GM19467 (cell line): Measurements from ENCODE around the gene SMG6.

Experiments
- ATAC-seq: cut with Tn5 transposase; IDR thresholded peaks from one replicate; pipeline ENCODE4 v1.9.1; 2021; ENCODE audit warnings: mild to moderate bottlenecking, moderate library complexity; ENCODE audit not compliant: unreplicated experiment

Gene SMG6

GRCh38 chr17:2054262-2054511 lies 249.4 kb downstream of the SMG6 start:
- no peak for ATAC-seq

- ATAC-seq = no peak
Observed at GRCh38 chr17:2053380-2054261, 250.0 kb downstream of the SMG6 start.

- ATAC-seq = no peak
Observed at GRCh38 chr17:2051933-2052559, 251.5 kb downstream of the SMG6 start.

GRCh38 chr17:2051061-2051932 lies 252.3 kb downstream of the SMG6 start:
- ATAC-seq = no peak

GRCh38 chr17:2050300-2051060 lies 253.1 kb downstream of the SMG6 start:
- no peak for ATAC-seq

GRCh38 chr17:2049333-2050299 lies 254.0 kb downstream of the SMG6 start:
- ATAC-seq = peak; percentile 45

- ATAC-seq = no peak
Observed at GRCh38 chr17:2048805-2049204, 254.8 kb downstream of the SMG6 start.

GRCh38 chr17:2047590-2047989 lies 256.0 kb downstream of the SMG6 start:
- no peak for ATAC-seq

- no peak for ATAC-seq
Observed at GRCh38 chr17:2044263-2044894, 259.2 kb downstream of the SMG6 start.

GRCh38 chr17:2043785-2044184 lies 259.8 kb downstream of the SMG6 start:
- ATAC-seq = no peak

- no peak for ATAC-seq
Observed at GRCh38 chr17:2042933-2043332, 260.7 kb downstream of the SMG6 start.

GRCh38 chr17:2042390-2042847 lies 261.2 kb downstream of the SMG6 start:
- no peak for ATAC-seq

GRCh38 chr17:2041561-2042389 lies 261.8 kb downstream of the SMG6 start, which contains the start of gene OVCA2:
Gene OVCA2, plus strand, starts transcription at chr17:2042022. Its CDS starts 26 bp downstream, at chr17:2042048.
- peak; percentile 89 for ATAC-seq

GRCh38 chr17:2040942-2041560 lies 262.5 kb downstream of the SMG6 start:
- no peak for ATAC-seq

GRCh38 chr17:2040219-2040827 lies 263.3 kb downstream of the SMG6 start:
- ATAC-seq = no peak

GRCh38 chr17:2037155-2037554 lies 266.4 kb downstream of the SMG6 start:
- ATAC-seq = no peak
